ENCODE data around the gene ATG5.

ATG5 gene

DNA sequence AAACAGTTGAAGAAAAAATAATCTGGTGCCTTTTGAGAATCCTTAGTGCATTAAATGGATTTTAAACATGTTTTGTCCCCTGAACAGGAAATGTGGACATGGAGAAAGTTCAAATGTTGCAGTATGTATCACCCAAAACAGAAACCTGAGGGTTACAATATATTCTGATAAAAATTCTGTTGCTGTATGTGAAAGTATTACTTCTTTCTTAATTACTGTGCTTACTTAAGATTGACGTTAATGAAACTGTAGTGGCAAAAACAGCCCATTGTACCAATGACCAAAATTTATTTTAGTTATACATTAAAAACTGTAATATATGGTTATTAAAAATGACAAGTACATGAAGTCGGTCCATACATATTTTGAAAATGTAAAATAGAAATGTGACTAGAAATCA, 138.8 kb downstream of the ATG5 start (continued):
- TF ChIP-seq ZNF639 (tag by site-specific recombination; IDR thresholded peaks at IDR 0.05) (no peak), ZNF221 (tag by site-specific recombination; IDR thresholded peaks at IDR 0.05; ENCODE audit: borderline replicate concordance) (no peak), REPIN1 (tag by site-specific recombination; IDR thresholded peaks at IDR 0.05; ENCODE audit: low read depth) (no peak), ZNF184 (tag by site-specific recombination; IDR thresholded peaks at IDR 0.05) (no peak), ZNF544 (tag by site-specific recombination; IDR thresholded peaks at IDR 0.05) (no peak), ZNF501 (tag by site-specific recombination; IDR thresholded peaks at IDR 0.05) (no peak), ZNF701 (tag by site-specific recombination; IDR thresholded peaks at IDR 0.05) (no peak), ZNF404 (tag by site-specific recombination; IDR thresholded peaks at IDR 0.05) (no peak)

GRCh38 chr6:106186172-106186571, 139.4 kb downstream of the ATG5 start:
- CTCF ChIA-PET: no interaction called here

More at GRCh38 chr6:106186172-106186571, 139.4 kb downstream of the ATG5 start:
- H3K4me3 ChIP-seq (ENCODE audit: low read depth, low read length): no peak overlapping the region
- POLR2A ChIA-PET: no interaction called here
- peaks cover 0 to 7% of the 10 kb centered on the region in 2 experiments; a peak in 1 of 3 replicates for H3K36me3 ChIP-seq (ENCODE audit: control insufficient read depth in 2 of 2, insufficient read depth in 1 of 2, low read length in 2 of 2)
- no peaks in the 10 kb centered on the region for H3K4me1 ChIP-seq (ENCODE audit: control insufficient read depth, insufficient read depth, low read length)
- no peaks in the 10 kb centered on the region for H3K9me3 ChIP-seq (ENCODE audit: control insufficient read depth, insufficient read depth, low read depth, low read length)
- no peak overlapping the region for H3K27ac ChIP-seq (ENCODE audit: extremely low read depth, low read depth, low read length)
- TF ChIP-seq, protein P1, sequence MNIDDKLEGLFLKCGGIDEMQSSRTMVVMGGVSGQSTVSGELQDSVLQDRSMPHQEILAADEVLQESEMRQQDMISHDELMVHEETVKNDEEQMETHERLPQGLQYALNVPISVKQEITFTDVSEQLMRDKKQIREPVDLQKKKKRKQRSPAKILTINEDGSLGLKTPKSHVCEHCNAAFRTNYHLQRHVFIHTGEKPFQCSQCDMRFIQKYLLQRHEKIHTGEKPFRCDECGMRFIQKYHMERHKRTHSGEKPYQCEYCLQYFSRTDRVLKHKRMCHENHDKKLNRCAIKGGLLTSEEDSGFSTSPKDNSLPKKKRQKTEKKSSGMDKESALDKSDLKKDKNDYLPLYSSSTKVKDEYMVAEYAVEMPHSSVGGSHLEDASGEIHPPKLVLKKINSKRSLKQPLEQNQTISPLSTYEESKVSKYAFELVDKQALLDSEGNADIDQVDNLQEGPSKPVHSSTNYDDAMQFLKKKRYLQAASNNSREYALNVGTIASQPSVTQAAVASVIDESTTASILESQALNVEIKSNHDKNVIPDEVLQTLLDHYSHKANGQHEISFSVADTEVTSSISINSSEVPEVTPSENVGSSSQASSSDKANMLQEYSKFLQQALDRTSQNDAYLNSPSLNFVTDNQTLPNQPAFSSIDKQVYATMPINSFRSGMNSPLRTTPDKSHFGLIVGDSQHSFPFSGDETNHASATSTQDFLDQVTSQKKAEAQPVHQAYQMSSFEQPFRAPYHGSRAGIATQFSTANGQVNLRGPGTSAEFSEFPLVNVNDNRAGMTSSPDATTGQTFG (tag by site-specific recombination; IDR thresholded peaks at IDR 0.05; ENCODE audit: borderline replicate concordance): no peak
- no peak for TF ChIP-seq OSR2 (tag by site-specific recombination; IDR thresholded peaks at IDR 0.05)
- no peak for TF ChIP-seq INSM2 (tag by site-specific recombination; IDR thresholded peaks at IDR 0.05)
- TF ChIP-seq, protein P2, sequence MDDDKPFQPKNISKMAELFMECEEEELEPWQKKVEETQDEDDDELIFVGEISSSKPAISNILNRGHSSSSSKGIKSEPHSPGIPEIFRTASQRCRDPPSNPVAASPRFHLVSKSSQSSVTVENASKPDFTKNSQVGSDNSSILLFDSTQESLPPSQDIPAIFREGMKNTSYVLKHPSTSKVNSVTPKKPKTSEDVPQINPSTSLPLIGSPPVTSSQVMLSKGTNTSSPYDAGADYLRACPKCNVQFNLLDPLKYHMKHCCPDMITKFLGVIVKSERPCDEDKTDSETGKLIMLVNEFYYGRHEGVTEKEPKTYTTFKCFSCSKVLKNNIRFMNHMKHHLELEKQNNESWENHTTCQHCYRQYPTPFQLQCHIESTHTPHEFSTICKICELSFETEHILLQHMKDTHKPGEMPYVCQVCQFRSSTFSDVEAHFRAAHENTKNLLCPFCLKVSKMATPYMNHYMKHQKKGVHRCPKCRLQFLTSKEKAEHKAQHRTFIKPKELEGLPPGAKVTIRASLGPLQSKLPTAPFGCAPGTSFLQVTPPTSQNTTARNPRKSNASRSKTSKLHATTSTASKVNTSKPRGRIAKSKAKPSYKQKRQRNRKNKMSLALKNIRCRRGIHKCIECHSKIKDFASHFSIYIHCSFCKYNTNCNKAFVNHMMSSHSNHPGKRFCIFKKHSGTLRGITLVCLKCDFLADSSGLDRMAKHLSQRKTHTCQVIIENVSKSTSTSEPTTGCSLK (tag by site-specific recombination; IDR thresholded peaks at IDR 0.05): no peak
- TF ChIP-seq BCL11A (tag by site-specific recombination; IDR thresholded peaks at IDR 0.05; ENCODE audit: low read depth): no peak
- TF ChIP-seq, protein P3, sequence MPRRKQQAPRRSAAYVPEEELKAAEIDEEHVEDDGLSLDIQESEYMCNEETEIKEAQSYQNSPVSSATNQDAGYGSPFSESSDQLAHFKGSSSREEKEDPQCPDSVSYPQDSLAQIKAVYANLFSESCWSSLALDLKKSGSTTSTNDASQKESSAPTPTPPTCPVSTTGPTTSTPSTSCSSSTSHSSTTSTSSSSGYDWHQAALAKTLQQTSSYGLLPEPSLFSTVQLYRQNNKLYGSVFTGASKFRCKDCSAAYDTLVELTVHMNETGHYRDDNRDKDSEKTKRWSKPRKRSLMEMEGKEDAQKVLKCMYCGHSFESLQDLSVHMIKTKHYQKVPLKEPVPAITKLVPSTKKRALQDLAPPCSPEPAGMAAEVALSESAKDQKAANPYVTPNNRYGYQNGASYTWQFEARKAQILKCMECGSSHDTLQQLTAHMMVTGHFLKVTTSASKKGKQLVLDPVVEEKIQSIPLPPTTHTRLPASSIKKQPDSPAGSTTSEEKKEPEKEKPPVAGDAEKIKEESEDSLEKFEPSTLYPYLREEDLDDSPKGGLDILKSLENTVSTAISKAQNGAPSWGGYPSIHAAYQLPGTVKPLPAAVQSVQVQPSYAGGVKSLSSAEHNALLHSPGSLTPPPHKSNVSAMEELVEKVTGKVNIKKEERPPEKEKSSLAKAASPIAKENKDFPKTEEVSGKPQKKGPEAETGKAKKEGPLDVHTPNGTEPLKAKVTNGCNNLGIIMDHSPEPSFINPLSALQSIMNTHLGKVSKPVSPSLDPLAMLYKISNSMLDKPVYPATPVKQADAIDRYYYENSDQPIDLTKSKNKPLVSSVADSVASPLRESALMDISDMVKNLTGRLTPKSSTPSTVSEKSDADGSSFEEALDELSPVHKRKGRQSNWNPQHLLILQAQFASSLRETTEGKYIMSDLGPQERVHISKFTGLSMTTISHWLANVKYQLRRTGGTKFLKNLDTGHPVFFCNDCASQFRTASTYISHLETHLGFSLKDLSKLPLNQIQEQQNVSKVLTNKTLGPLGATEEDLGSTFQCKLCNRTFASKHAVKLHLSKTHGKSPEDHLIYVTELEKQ (tag by site-specific recombination; IDR thresholded peaks at IDR 0.05; ENCODE audit: borderline replicate concordance): no peak
- TF ChIP-seq ZNF221 (tag by site-specific recombination; IDR thresholded peaks at IDR 0.05; ENCODE audit: borderline replicate concordance): no peak
- no peak for TF ChIP-seq HOXA7 (CRISPR knock-in tag; IDR thresholded peaks at IDR 0.05; ENCODE audit: borderline replicate concordance)
- TF ChIP-seq ZNF501 (tag by site-specific recombination; IDR thresholded peaks at IDR 0.05): no peak
- TF ChIP-seq ZNF324 (tag by site-specific recombination; IDR thresholded peaks at IDR 0.05): no peak

Data from HEK293 (cell line).